ENCODE measurements around the gene KAZALD1.

DNA sequence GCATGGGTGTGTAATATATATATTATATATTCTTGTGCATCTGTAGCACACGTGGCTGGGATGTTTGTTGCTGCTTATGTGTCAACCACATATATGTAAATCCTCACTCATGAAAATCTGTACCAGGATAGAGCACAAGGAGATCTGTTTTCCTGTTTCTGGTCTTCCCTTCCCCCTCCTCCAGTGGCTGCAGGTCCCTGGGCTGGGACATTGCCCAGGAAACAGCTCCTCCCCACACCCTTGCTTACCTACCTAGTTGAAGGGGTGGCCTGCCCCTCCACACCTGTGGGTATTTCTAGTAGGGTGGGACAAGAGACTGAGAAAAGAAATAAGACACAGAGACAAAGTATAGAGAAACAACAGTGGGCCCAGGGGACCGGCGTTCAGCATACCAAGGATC lies 28.5 kb upstream of the KAZALD1 start:
- TF ChIP-seq, protein P1, sequence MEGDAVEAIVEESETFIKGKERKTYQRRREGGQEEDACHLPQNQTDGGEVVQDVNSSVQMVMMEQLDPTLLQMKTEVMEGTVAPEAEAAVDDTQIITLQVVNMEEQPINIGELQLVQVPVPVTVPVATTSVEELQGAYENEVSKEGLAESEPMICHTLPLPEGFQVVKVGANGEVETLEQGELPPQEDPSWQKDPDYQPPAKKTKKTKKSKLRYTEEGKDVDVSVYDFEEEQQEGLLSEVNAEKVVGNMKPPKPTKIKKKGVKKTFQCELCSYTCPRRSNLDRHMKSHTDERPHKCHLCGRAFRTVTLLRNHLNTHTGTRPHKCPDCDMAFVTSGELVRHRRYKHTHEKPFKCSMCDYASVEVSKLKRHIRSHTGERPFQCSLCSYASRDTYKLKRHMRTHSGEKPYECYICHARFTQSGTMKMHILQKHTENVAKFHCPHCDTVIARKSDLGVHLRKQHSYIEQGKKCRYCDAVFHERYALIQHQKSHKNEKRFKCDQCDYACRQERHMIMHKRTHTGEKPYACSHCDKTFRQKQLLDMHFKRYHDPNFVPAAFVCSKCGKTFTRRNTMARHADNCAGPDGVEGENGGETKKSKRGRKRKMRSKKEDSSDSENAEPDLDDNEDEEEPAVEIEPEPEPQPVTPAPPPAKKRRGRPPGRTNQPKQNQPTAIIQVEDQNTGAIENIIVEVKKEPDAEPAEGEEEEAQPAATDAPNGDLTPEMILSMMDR (IDR thresholded peaks at IDR 0.05) = no peak
- TF ChIP-seq POLR2A (IDR thresholded peaks at IDR 0.05) = no peak
